ENCODE data around the gene CTNNA3.

The CTNNA3 gene

GRCh38 chr10:66381045-66381444 lies 1315.0 kb downstream of the CTNNA3 start:
- H3K4me3 ChIP-seq (ENCODE audit: low read length): no peak overlapping the region
- H3K4me1 ChIP-seq (ENCODE audit: control insufficient read depth, low read length): no peaks in the 10 kb centered on the region
- no peak overlapping the region for H3K4me2 ChIP-seq (ENCODE audit: low read length)
- no peaks in the 10 kb centered on the region for H3K36me3 ChIP-seq (ENCODE audit: control insufficient read depth, low read length)
- H4K20me1 ChIP-seq (ENCODE audit: control insufficient read depth, insufficient read depth, low read depth, low read length): no peaks in the 10 kb centered on the region
- no peaks in the 10 kb centered on the region for H3K79me2 ChIP-seq (ENCODE audit: control insufficient read depth, low read length)
- no peak for TF ChIP-seq CTCF (IDR thresholded peaks at IDR 0.05; ENCODE audit: low read depth, low read length, poor library complexity, severe bottlenecking)
- TF ChIP-seq EZH2phosphoT487 (IDR thresholded peaks at IDR 0.05; ENCODE audit: borderline replicate concordance, low read length): no peak
- no peaks in the 10 kb centered on the region for H3K27me3 ChIP-seq (ENCODE audit: control insufficient read depth, low read length)
- H3F3A ChIP-seq (ENCODE audit: control insufficient read depth, insufficient read depth): no peaks in the 10 kb centered on the region
- no peak overlapping the region for H3K27ac ChIP-seq (ENCODE audit: low read depth, low read length)
- H3K9me3 ChIP-seq (ENCODE audit: control insufficient read depth, insufficient read depth, low read length): no peaks in the 10 kb centered on the region
- no peaks in the 10 kb centered on the region for H3K9me2 ChIP-seq (replicated peaks; ENCODE audit: control insufficient read depth, low read length)

GRCh38 chr10:66378117-66378876 lies 1317.7 kb downstream of the CTNNA3 start:
- no peaks in the 10 kb centered on the region for H3K4me1 ChIP-seq (ENCODE audit: control insufficient read depth, low read length)
- no peak overlapping the region for H3K4me2 ChIP-seq (ENCODE audit: low read length)
- H3F3A ChIP-seq (ENCODE audit: control insufficient read depth, insufficient read depth): no peaks in the 10 kb centered on the region
- H3K27ac ChIP-seq (ENCODE audit: low read depth, low read length): no peak overlapping the region
- no peak overlapping the region for H3K4me3 ChIP-seq (ENCODE audit: low read length)
- H4K20me1 ChIP-seq (ENCODE audit: control insufficient read depth, insufficient read depth, low read depth, low read length): no peaks in the 10 kb centered on the region
- H3K9me3 ChIP-seq (ENCODE audit: control insufficient read depth, insufficient read depth, low read length): no peaks in the 10 kb centered on the region
- no peaks in the 10 kb centered on the region for H3K27me3 ChIP-seq (ENCODE audit: control insufficient read depth, low read length)
- no peaks in the 10 kb centered on the region for H3K9me2 ChIP-seq (replicated peaks; ENCODE audit: control insufficient read depth, low read length)
- no peaks in the 10 kb centered on the region for H3K79me2 ChIP-seq (ENCODE audit: control insufficient read depth, low read length)
- TF ChIP-seq EZH2phosphoT487 (IDR thresholded peaks at IDR 0.05; ENCODE audit: borderline replicate concordance, low read length) (no peak), CTCF (IDR thresholded peaks at IDR 0.05; ENCODE audit: low read depth, low read length, poor library complexity, severe bottlenecking) (no peak)
- no peaks in the 10 kb centered on the region for H3K36me3 ChIP-seq (ENCODE audit: control insufficient read depth, low read length)

- H3K79me2 ChIP-seq (ENCODE audit: control insufficient read depth, low read length): no peaks in the 10 kb centered on the region
- H4K20me1 ChIP-seq (ENCODE audit: control insufficient read depth, insufficient read depth, low read depth, low read length): no peaks in the 10 kb centered on the region
- no peaks in the 10 kb centered on the region for H3K4me1 ChIP-seq (ENCODE audit: control insufficient read depth, low read length)
- H3K27ac ChIP-seq (ENCODE audit: low read depth, low read length): no peak overlapping the region
- H3K9me3 ChIP-seq (ENCODE audit: control insufficient read depth, insufficient read depth, low read length): no peaks in the 10 kb centered on the region
- H3F3A ChIP-seq (ENCODE audit: control insufficient read depth, insufficient read depth): no peaks in the 10 kb centered on the region
- no peak overlapping the region for H3K4me2 ChIP-seq (ENCODE audit: low read length)
- TF ChIP-seq CTCF (IDR thresholded peaks at IDR 0.05; ENCODE audit: low read depth, low read length, poor library complexity, severe bottlenecking) (no peak), EZH2phosphoT487 (IDR thresholded peaks at IDR 0.05; ENCODE audit: borderline replicate concordance, low read length) (no peak)
- no peak overlapping the region for H3K4me3 ChIP-seq (ENCODE audit: low read length)
- no peaks in the 10 kb centered on the region for H3K27me3 ChIP-seq (ENCODE audit: control insufficient read depth, low read length)
- H3K9me2 ChIP-seq (replicated peaks; ENCODE audit: control insufficient read depth, low read length): no peaks in the 10 kb centered on the region
- H3K36me3 ChIP-seq (ENCODE audit: control insufficient read depth, low read length): no peaks in the 10 kb centered on the region
These were observed 1327.8 kb downstream of the CTNNA3 start for GRCh38 chr10:66368146-66368545.

Measured in DOHH2 (cell line).